BE2C (cell line): Measurements from ENCODE around the gene COPZ1.

Source experiments
- DNase-seq: peaks from one replicate; pipeline ENCODE4 v3.0.0-alpha.2; 2020
- H3K27me3 ChIP-seq: fragments of 250-450 bp; sonication (Bioruptor Pico); 2 replicates; pipeline ENCODE4 v1.5.1; 2020; ENCODE audit warnings: mild to moderate bottlenecking
- H3K36me3 ChIP-seq: fragments of 250-450 bp; sonication (Bioruptor Pico); 2 replicates; pipeline ENCODE4 v1.5.1; 2020; ENCODE audit warnings: mild to moderate bottlenecking
- H3K4me1 ChIP-seq: fragments of 250-450 bp; sonication (Bioruptor Pico); 2 replicates; pipeline ENCODE4 v1.5.1; 2020
- H3K4me3 ChIP-seq: 2 replicates; pipeline ENCODE4 v1.5.1; 2011; ENCODE audit warnings: low read depth, low read length
- H3K9me3 ChIP-seq: fragments of 250-450 bp; sonication (Bioruptor Pico); 2 replicates; pipeline ENCODE4 v1.5.1; 2020
- CTCF ChIP-seq: IDR thresholded peaks from 2 replicates; pipeline ENCODE4 v1.5.1; 2012; ENCODE audit warnings: mild to moderate bottlenecking, low read depth, low read length

COPZ1 gene

GRCh38 chr12:54401119-54401518 lies 76.2 kb downstream of the COPZ1 start:
- no peak for DNase-seq
- Histone ChIP-seq H3K36me3 (no peaks in the 10 kb centered on the region), H3K27me3 (no peaks in the 10 kb centered on the region; the same call in 1 of the 2 replicates), H3K9me3 (no peaks in the 10 kb centered on the region), H3K4me3 (no peak overlapping the region), H3K4me1 (no peaks in the 10 kb centered on the region)
- TF ChIP-seq CTCF, result no peak
